K562 (cell line): ENCODE results near the gene USP27X.

ENCODE experiments used
- COPS2 ChIP-seq: fragments of 450-650 bp; conservative IDR thresholded peaks from 2 replicates; pipeline ENCODE4 v1.6.1; 2016; ENCODE audit warnings: mild to moderate bottlenecking, moderate library complexity
- GTF2F1 ChIP-seq: IDR thresholded peaks from 2 replicates; pipeline ENCODE4 v1.6.1; 2011; ENCODE audit warnings: low read depth, low read length, improper control_type of control experiment
- NFYB ChIP-seq: IDR thresholded peaks from 2 replicates; pipeline ENCODE4 v1.6.1; 2011; ENCODE audit warnings: mild to moderate bottlenecking, moderate library complexity; ENCODE audit not compliant: insufficient read length; ENCODE audit errors: extremely low read depth
- YY1 ChIP-seq, 3 experiments: IDR thresholded peaks; 2 replicates each; pipeline ENCODE4 v1.6.1; 2011; ENCODE audit warnings: low read length in 2 of 3, mild to moderate bottlenecking in 2 of 3, moderate library complexity in 2 of 3, borderline replicate concordance in 1 of 3, control low read depth in 1 of 3, low read depth in 1 of 3; ENCODE audit not compliant: insufficient read depth in 3 of 3, insufficient replicate concordance in 2 of 3, control insufficient read depth in 1 of 3, insufficient read length in 1 of 3; ENCODE audit errors: extremely low read depth in 1 of 3
- ZNF282 ChIP-seq: sonication (generic); formaldehyde crosslinking; IDR thresholded peaks from 2 replicates; pipeline ENCODE4 v1.8.1; 2023; ENCODE audit warnings: missing genetic modification reagents

GRCh38 chrX:49848275-49848674 is 31.0 kb upstream of the USP27X start:
- TF ChIP-seq ZNF282 (CRISPR knock-in tag) (no peak), GTF2F1 (no peak), COPS2 (no peak), NFYB (no peak), YY1 (IDR thresholded peaks at IDR 0.05; ENCODE audit: borderline replicate concordance in 1 of 3, control insufficient read depth in 1 of 3, extremely low read depth in 1 of 3, insufficient read depth in 3 of 3, insufficient read length in 1 of 3, insufficient replicate concordance in 2 of 3, low read depth in 1 of 3, low read length in 2 of 3) (no peak)
